Fibroblast of lung (primary cell): Measurements from ENCODE around the gene SLC39A1.

Experiments used
- EZH2 ChIP-seq: IDR thresholded peaks from 2 replicates; pipeline ENCODE4 v1.5.1; 2012; ENCODE audit warnings: low read length, control low read depth, mild to moderate bottlenecking; ENCODE audit errors: missing control alignments
- TF ChIP-seq, protein P1 (sequence below), 2 donors: IDR thresholded peaks in 1 of 2; conservative IDR thresholded peaks in 1 of 2; 1 replicate in 1 of 2; 2 replicates in 1 of 2; pipeline ENCODE4 v1.5.1; 2011 to 2012; ENCODE audit warnings: low read length in 2 of 2, control low read depth in 1 of 2, inconsistent platforms in 1 of 2, low read depth in 1 of 2, mild to moderate bottlenecking in 1 of 2

DNA sequence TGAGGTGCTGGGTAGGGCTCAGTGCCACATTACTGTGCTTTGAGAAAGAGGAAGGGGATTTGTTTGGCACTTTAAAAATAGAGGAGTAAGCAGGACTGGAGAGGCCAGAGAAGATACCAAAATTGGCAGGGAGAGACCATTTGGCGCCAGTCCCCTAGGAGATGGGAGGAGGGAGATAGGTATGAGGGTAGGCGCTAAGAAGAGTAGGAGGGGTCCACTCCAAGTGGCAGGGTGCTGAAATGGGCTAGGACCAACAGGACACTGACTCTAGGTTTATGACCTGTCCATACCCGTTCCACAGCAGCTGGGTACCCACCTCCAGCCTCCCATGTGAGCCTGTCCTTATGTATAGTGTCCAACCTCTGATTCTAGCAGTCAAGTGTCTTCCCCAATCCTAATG is 3.9 kb downstream of the SLC39A1 start:
- TF ChIP-seq, protein P1, sequence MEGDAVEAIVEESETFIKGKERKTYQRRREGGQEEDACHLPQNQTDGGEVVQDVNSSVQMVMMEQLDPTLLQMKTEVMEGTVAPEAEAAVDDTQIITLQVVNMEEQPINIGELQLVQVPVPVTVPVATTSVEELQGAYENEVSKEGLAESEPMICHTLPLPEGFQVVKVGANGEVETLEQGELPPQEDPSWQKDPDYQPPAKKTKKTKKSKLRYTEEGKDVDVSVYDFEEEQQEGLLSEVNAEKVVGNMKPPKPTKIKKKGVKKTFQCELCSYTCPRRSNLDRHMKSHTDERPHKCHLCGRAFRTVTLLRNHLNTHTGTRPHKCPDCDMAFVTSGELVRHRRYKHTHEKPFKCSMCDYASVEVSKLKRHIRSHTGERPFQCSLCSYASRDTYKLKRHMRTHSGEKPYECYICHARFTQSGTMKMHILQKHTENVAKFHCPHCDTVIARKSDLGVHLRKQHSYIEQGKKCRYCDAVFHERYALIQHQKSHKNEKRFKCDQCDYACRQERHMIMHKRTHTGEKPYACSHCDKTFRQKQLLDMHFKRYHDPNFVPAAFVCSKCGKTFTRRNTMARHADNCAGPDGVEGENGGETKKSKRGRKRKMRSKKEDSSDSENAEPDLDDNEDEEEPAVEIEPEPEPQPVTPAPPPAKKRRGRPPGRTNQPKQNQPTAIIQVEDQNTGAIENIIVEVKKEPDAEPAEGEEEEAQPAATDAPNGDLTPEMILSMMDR (conservative IDR thresholded peaks at IDR 0.05 in 1 of 2, IDR thresholded peaks at IDR 0.05 in 1 of 2; ENCODE audit: low read depth in 1 of 2, low read length in 2 of 2): no peak
- no peak for TF ChIP-seq EZH2
